NOMO-1 treated with DMSO at 0.1 percent for 48 hours (cell line): ENCODE measurements around the gene XRCC6.
"Not testable (repeated sequence)": the region's sequence is repeated elsewhere in the genome, so short reads cannot be mapped to it uniquely, and the experiment has no call there.

Experiments used
- DNase-seq: peaks from one replicate; lab custom pipeline; 2025; ENCODE audit not compliant: unreplicated experiment; lab: John Stamatoyannopoulos, UW

Gene XRCC6

GRCh38 chr22:41648432-41648831 is 27.3 kb downstream of the XRCC6 start:
- no peak for DNase-seq

GRCh38 chr22:41650229-41650628 is 29.1 kb downstream of the XRCC6 start:
- DNase-seq = no peak

GRCh38 chr22:41650821-41651220 is 29.7 kb downstream of the XRCC6 start:
- no peak for DNase-seq

GRCh38 chr22:41654322-41654721 is 33.2 kb downstream of the XRCC6 start:
- DNase-seq = no peak

- DNase-seq = no peak
These were observed 35.5 kb downstream of the XRCC6 start for GRCh38 chr22:41656556-41656955.

- DNase-seq = no peak
These were observed 36.6 kb downstream of the XRCC6 start for GRCh38 chr22:41657709-41658108.

- DNase-seq = no peak
These were observed 37.8 kb downstream of the XRCC6 start for GRCh38 chr22:41658869-41659268.

- DNase-seq = no peak
These were observed 38.8 kb downstream of the XRCC6 start for GRCh38 chr22:41659941-41660340.

GRCh38 chr22:41660416-41660815 is 39.3 kb downstream of the XRCC6 start:
- no peak for DNase-seq

- DNase-seq = no peak
These were observed 40.0 kb downstream of the XRCC6 start for GRCh38 chr22:41661088-41661487.

- DNase-seq = no peak
These were observed 40.6 kb downstream of the XRCC6 start for GRCh38 chr22:41661713-41662112.

GRCh38 chr22:41663594-41663993 is 42.5 kb downstream of the XRCC6 start:
- DNase-seq = not testable (repeated sequence)

GRCh38 chr22:41664490-41664889 is 43.4 kb downstream of the XRCC6 start:
- DNase-seq = no peak

- no peak for DNase-seq
These were observed 43.9 kb downstream of the XRCC6 start for GRCh38 chr22:41664951-41665350.

- no peak for DNase-seq
These were observed 48.1 kb downstream of the XRCC6 start for GRCh38 chr22:41668971-41669911.

- DNase-seq = not testable (repeated sequence)
These were observed 51.0 kb downstream of the XRCC6 start for GRCh38 chr22:41672096-41672495.

GRCh38 chr22:41672780-41673509 is 51.9 kb downstream of the XRCC6 start:
- DNase-seq = no peak

- DNase-seq = no peak
These were observed 53.8 kb downstream of the XRCC6 start for GRCh38 chr22:41674846-41675340.

- no peak for DNase-seq
These were observed 55.0 kb downstream of the XRCC6 start for GRCh38 chr22:41676134-41676533.

- no peak for DNase-seq
These were observed 60.5 kb downstream of the XRCC6 start for GRCh38 chr22:41681616-41682015.

- peak; percentile 69 for DNase-seq
These were observed 61.1 kb downstream of the XRCC6 start for GRCh38 chr22:41682033-41682807.
